ENCODE measurements around the gene AGBL4.

The AGBL4 gene

DNA sequence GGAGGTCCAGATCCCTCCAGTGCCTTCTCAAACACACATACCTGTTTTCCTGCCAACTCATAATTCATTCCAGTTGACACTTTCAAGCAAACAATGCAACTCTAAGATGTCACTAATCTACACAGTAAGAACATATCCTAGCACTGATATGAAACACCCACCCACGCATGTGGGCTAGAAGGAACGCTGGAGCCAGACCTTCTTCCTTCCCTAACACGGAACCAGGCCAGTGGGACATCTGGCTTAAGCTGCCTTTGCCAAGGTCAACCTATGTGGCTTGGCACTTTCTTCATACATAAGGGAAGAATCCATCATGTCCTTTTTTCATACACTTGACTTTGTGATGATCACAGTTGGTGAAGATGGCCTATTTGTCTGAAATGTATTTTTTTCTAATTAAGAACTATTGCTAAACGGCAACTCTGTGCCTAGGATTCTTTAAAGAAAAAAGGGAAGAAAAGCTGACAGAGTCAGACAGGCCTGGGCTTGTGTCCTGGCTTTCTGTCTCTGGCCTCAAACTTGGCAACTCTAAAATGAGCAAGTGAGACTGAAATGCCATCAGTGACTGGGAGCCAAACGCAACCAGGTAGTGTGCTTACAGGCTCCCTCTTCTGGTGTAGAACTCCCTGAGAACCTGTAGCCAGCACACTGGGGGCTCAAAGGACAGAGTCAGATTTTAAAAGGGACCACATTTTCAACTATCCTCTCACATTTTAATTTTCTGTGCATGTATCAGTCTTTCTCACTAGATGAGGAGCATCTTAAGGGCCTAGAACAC is 1154.4 kb downstream of the AGBL4 start:
- no peak for FAIRE-seq
- no peak for DNase-seq (ENCODE audit: insufficient read length, low spot score)
- TF ChIP-seq, protein P1, sequence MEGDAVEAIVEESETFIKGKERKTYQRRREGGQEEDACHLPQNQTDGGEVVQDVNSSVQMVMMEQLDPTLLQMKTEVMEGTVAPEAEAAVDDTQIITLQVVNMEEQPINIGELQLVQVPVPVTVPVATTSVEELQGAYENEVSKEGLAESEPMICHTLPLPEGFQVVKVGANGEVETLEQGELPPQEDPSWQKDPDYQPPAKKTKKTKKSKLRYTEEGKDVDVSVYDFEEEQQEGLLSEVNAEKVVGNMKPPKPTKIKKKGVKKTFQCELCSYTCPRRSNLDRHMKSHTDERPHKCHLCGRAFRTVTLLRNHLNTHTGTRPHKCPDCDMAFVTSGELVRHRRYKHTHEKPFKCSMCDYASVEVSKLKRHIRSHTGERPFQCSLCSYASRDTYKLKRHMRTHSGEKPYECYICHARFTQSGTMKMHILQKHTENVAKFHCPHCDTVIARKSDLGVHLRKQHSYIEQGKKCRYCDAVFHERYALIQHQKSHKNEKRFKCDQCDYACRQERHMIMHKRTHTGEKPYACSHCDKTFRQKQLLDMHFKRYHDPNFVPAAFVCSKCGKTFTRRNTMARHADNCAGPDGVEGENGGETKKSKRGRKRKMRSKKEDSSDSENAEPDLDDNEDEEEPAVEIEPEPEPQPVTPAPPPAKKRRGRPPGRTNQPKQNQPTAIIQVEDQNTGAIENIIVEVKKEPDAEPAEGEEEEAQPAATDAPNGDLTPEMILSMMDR (IDR thresholded peaks at IDR 0.05; ENCODE audit: insufficient read depth, missing control alignments), result no peak

DNA sequence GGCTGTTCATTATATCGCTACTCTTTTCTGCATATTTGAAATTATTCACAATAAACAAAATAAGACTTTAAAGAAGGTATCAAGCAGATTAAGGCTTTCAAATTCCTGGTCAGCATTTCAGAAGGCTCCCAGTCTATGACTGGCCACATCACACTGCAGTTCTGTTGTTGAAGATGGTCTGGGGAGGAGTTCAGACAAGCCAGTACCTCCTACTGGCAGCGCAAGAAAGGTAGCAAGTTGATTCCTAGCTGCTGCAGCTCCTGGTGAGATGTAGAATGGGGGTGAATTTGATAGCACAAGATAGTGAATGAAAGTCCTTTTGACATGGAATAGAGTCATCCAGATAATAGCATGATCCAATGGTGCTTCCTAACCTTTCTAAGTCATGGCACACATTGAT is 1158.8 kb downstream of the AGBL4 start:
- DNase-seq (ENCODE audit: insufficient read length, low spot score) (no peak), FAIRE-seq (no peak)
- TF ChIP-seq, protein P1 (IDR thresholded peaks at IDR 0.05; ENCODE audit: insufficient read depth, missing control alignments), result no peak

DNA sequence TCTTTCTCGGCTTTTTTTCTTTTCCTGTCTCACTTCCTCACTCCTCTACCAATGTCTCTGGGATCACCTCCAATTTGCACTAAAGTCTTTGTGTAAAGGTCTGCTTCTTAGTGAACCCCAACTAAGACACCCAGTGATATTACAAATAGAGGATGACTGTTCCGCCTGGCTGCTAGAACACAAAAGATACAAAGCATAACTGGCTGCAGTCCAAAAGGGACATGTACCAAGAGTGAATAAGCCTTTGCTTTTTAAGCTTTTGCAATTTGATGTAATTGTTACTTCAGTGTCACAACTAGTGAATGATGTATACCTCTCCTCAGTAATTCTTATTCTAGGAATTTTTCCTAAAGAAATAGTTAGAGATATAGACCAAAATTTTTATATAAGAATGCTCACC is 1164.3 kb downstream of the AGBL4 start:
- no peak for FAIRE-seq

DNA sequence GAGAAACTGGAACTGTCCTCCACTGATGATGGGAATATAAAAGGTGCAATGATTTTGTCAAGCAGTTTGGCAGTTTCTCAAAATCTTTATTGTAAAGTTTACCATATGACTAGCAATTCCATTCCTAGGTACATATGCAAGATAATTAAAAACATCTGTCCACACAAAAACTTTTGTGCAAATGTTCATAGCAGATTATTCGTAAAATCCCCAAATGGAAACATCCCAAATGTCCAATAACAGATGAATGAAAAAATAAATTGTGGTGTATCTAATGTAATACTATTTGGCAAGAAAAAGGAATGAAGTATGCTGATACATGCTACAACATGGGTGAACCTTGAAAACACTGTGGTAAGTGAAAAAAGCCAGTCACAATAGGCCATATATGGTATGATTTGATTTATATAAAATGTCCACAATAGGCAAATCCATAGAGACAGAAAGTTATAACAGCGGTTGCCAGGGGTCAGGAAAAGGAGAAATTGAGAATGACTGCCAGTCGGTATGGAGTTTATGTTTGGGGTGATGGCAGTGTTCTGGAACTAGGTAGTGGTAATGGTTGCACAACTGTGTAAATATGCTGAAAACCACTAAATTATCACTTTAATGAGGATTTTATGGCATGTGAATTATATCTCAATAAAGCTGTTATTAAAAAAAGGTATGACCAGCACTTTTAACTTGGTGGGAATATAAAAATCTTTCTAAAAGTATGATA is 1165.4 kb downstream of the AGBL4 start:
- FAIRE-seq (no peak), DNase-seq (ENCODE audit: insufficient read length, low spot score) (no peak)
- TF ChIP-seq, protein P1 (IDR thresholded peaks at IDR 0.05; ENCODE audit: insufficient read depth, missing control alignments), result no peak

More for the DNA sequence above, 1164.3 kb downstream of the AGBL4 start:
- DNase-seq (ENCODE audit: insufficient read length, low spot score), result no peak
- TF ChIP-seq, protein P1 (IDR thresholded peaks at IDR 0.05; ENCODE audit: insufficient read depth, missing control alignments), result no peak

DNA sequence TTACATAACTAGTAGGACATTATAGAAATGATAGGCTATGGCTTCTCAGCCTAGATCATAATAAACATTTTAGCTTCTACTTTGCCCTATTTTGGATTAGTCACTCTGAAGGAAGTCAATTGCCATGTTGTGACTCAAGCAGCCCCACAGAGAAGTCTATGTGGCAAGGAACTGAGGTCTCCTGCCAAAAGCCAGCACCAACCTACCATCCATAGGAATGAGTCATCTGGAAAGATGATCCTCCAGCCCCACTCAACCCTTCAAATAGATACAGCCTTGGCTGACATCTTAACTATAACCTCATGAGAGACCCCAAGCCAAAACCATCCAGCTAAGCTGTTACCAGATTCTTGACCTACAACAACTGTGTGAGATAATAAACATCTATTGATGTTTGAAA is 1170.7 kb downstream of the AGBL4 start:
- FAIRE-seq, result no peak
- no peak for DNase-seq (ENCODE audit: insufficient read length, low spot score)

DNA sequence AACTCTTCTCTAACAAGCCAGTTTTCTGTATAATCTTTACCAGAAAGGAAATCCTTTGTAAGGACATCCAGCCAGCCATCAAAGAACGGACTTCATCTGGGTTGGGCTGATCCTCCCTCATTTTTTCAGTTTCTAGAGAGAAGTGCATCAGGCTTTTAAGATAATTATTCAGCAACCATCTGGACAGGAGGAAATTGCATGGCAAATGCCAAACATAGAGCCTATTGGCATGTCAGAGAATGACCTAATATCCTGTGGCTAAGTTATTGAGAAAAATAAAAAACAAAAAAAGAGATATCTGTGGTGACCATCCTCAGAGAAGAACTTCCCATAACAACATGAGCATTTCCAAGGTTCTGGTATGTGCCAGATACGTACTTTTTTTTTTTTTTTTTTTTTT is 1172.1 kb downstream of the AGBL4 start:
- DNase-seq (ENCODE audit: insufficient read length, low spot score), result no peak
- no peak for FAIRE-seq
- TF ChIP-seq, protein P1 (IDR thresholded peaks at IDR 0.05; ENCODE audit: insufficient read depth, missing control alignments), result no peak

More for the DNA sequence above, 1170.7 kb downstream of the AGBL4 start:
- TF ChIP-seq, protein P1 (IDR thresholded peaks at IDR 0.05; ENCODE audit: insufficient read depth, missing control alignments), result no peak

DNA sequence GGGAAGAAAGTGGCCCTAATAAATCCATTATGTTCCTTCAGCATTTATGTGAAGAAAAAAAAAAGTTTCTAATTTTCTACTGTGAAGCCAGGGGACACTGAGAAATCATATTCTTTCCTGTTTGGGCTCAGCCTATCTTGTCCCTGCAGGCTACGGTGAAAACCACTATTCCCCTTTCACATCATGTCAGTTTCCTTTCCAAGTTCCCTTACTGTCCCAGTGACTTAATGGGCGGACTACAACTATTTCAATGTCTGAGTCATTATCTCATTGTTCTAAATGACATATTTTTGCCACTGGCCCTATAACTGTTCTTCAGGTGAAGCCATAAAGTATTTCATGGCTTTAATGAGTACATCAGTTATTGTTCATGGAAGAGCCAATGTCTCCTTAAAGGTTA is 1175.7 kb downstream of the AGBL4 start:
- DNase-seq (ENCODE audit: insufficient read length, low spot score) (no peak), FAIRE-seq (no peak)
- TF ChIP-seq, protein P1 (IDR thresholded peaks at IDR 0.05; ENCODE audit: insufficient read depth, missing control alignments), result no peak

Data from D721Med (cell line).